22Rv1 (cell line): ENCODE results near the gene PNCK.

Experiments used
- CTCF ChIP-seq: fragments of 450-650 bp; IDR thresholded peaks from 2 replicates; pipeline ENCODE4 v1.5.1; 2017; ENCODE audit warnings: mild to moderate bottlenecking
- ZFX ChIP-seq: fragments of 450-650 bp; IDR thresholded peaks from 2 replicates; pipeline ENCODE4 v1.6.1; 2017; ENCODE audit warnings: antibody characterized with exemption, borderline replicate concordance

DNA sequence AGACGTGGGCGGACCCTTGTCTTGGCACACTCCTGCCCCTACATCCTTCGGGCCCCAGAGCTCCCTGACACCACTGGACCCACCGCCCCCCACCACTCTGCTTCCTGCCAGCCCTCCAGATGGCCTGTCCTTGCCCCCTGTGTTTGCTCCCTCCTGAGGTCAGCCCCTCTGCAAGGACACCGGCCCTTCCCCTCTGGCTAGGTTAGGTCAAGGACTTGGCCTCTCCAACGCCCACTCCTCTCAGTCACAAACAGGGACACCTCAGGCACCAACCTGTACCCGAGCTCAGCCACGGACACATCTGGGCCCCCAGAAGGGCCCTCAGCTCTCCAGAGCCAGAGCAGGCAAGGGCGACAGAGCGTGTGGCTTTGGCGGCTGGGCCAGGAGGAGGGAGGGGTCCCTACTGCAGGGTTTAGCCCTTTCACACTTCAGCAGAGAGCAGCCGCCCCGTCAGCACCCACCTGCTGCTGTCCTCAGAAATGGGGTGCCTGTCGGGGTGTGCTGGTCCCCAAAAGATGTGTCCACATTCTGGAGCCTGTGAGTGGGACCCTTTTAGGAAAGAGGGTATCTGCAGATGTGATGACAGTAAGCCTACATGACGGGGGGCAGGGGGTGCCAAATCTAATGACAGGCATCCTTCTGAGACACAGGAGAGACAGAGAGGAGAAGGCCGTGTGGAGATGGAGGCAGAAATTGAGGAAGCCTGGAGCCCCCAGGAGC lies 50.1 kb downstream of the PNCK start:
- TF ChIP-seq CTCF (no peak), ZFX (no peak)
